Sigmoid colon (tissue), 3 donors: ENCODE results near the gene ZBTB39.
"Not testable (repeated sequence)": the region's sequence is repeated elsewhere in the genome, so short reads cannot be mapped to it uniquely, and the experiment has no call there.

ENCODE experiments used
- POLR2A ChIP-seq, 2 donors: fragments of 450-650 bp; IDR thresholded peaks; one replicate each; pipeline ENCODE4 v1.6.1; 2016; ENCODE audit warnings: antibody characterized with exemption in 2 of 2, mild to moderate bottlenecking in 2 of 2, moderate library complexity in 2 of 2
- TF ChIP-seq, protein P1 (sequence below), 4 experiments: fragments of 450-650 bp in 3 of 4; fragments of 200-600 bp in 1 of 4; IDR thresholded peaks; one replicate each; pipeline ENCODE4 v1.5.1; 2016 to 2019; ENCODE audit warnings: antibody characterized with exemption in 4 of 4, mild to moderate bottlenecking in 3 of 4, moderate library complexity in 2 of 4

DNA sequence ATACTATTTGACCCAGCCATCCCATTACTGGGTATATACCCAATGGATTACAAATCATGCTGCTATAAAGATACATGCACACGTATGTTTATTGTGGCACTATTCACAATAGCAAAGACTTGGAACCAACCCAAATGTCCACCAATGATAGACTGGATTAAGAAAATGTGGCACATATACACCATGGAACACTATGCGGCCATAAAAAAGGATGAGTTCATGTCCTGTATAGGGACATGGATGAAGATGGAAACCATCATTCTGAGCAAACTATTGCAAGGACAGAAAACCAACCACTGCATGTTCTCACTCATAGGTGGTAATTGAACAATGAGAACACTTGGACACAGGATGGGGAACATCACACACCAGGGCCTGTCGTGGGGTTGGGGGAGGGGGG is 32.1 kb downstream of the ZBTB39 start:
- not testable (repeated sequence) for TF ChIP-seq POLR2A (IDR thresholded peaks at IDR 0.05)
- TF ChIP-seq, protein P1, sequence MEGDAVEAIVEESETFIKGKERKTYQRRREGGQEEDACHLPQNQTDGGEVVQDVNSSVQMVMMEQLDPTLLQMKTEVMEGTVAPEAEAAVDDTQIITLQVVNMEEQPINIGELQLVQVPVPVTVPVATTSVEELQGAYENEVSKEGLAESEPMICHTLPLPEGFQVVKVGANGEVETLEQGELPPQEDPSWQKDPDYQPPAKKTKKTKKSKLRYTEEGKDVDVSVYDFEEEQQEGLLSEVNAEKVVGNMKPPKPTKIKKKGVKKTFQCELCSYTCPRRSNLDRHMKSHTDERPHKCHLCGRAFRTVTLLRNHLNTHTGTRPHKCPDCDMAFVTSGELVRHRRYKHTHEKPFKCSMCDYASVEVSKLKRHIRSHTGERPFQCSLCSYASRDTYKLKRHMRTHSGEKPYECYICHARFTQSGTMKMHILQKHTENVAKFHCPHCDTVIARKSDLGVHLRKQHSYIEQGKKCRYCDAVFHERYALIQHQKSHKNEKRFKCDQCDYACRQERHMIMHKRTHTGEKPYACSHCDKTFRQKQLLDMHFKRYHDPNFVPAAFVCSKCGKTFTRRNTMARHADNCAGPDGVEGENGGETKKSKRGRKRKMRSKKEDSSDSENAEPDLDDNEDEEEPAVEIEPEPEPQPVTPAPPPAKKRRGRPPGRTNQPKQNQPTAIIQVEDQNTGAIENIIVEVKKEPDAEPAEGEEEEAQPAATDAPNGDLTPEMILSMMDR (IDR thresholded peaks at IDR 0.05), result not testable (repeated sequence)
